Spleen (tissue), 11 donors: ENCODE results near the gene RSAD2. TPM values are rescaled to one million over a fixed set of nuclear protein-coding genes. Genes with fewer than 3 reads are reported as not detected.
"Not testable (repeated sequence)": the region's sequence is repeated elsewhere in the genome, so short reads cannot be mapped to it uniquely, and the experiment has no call there.

Source experiments
- DNase-seq: peaks from one replicate; pipeline ENCODE4 v3.0.0-alpha.2; 2020
- H3K27ac ChIP-seq, 8 donors: fragments of 200-600 bp; sonication (generic) in 7 of 8; 1 replicate in 4 of 8; 2 replicates in 4 of 8; pipeline versions ENCODE4 v1.5.0 to v1.8.0; 2016 to 2021; ENCODE audit warnings: inconsistent platforms in 4 of 8, mild to moderate bottlenecking in 4 of 8, moderate library complexity in 1 of 8
- H3K27me3 ChIP-seq, 7 donors: fragments of 200-600 bp; sonication (generic) in 6 of 7; replicated peaks in 1 of 7; 1 replicate in 4 of 7; 2 replicates in 3 of 7; pipeline versions ENCODE4 v1.5.0 to v1.8.0; 2016 to 2021; ENCODE audit warnings: inconsistent platforms in 3 of 7, mild to moderate bottlenecking in 1 of 7
- H3K36me3 ChIP-seq, 6 donors: fragments of 200-600 bp; sonication (generic) in 5 of 6; 1 replicate in 4 of 6; 2 replicates in 2 of 6; pipeline versions ENCODE4 v1.5.0 to v1.8.0; 2016 to 2021; ENCODE audit warnings: inconsistent platforms in 2 of 6
- H3K4me1 ChIP-seq, 6 donors: fragments of 200-600 bp; sonication (generic) in 5 of 6; 1 replicate in 3 of 6; 2 replicates in 3 of 6; pipeline versions ENCODE4 v1.5.0 to v1.8.0; 2016 to 2021; ENCODE audit warnings: inconsistent platforms in 3 of 6
- H3K4me3 ChIP-seq, 8 donors: fragments of 200-600 bp; sonication (generic) in 7 of 8; 1 replicate in 4 of 8; 2 replicates in 4 of 8; pipeline versions ENCODE4 v1.5.0 to v1.8.0; 2016 to 2021; ENCODE audit warnings: inconsistent platforms in 4 of 8, mild to moderate bottlenecking in 4 of 8, moderate library complexity in 2 of 8
- H3K9me3 ChIP-seq, 8 donors: fragments of 200-600 bp; sonication (generic) in 7 of 8; 1 replicate in 4 of 8; 2 replicates in 4 of 8; pipeline versions ENCODE4 v1.5.0 to v1.8.0; 2016 to 2021; ENCODE audit warnings: inconsistent platforms in 4 of 8
- POLR2A ChIP-seq, 3 donors: fragments of 450-650 bp; IDR thresholded peaks; one replicate each; pipeline ENCODE4 v1.5.1; 2017; ENCODE audit warnings: antibody characterized with exemption in 3 of 3, mild to moderate bottlenecking in 1 of 3
- POLR2AphosphoS5 ChIP-seq, 3 donors: sonication (generic); formaldehyde crosslinking; IDR thresholded peaks; one replicate each; pipeline ENCODE4 v1.5.1; 2017; ENCODE audit warnings: antibody characterized with exemption in 3 of 3
- WGBS, 5 donors: extraction: QIAGEN DNeasy Blood & Tissue Kit in 3 of 5; methylation state at CpG; one replicate each; pipeline versions ENCODE4 v1.1.5 to v1.1.7; 2013 to 2018; 5-methylcytosine and 5-hydroxymethylcytosine counted together
- intact Hi-C: fragments of 100-400 bp; cut with DNase I; formaldehyde crosslinking; loops from one replicate; pipeline ENCODE4 v1.15.0; 2023; ENCODE audit warnings: low total_unique reads
- polyA plus RNA-seq, 3 donors: library from polyadenylated mRNA; stranded (reverse); fragments of 200-250 nt; gene quantifications; one replicate each; pipeline ENCODE4 v1.2.1, GENCODE V29; 2013
- total RNA-seq, 7 donors: library from RNA; depleted of rRNA in 3 of 7; stranded (reverse); fragments of >200 nt in 3 of 7; fragmentation: NEBNext Ultra II Directional in 4 of 7; extraction: Animal tissue kit (Norgen Biotek cat#: 25700) in 4 of 7; gene quantifications; one replicate each; pipeline versions ENCODE4 v1.1.0 to v1.2.1, GENCODE V29; 2016 to 2021
- TF ChIP-seq, protein P1 (sequence below), 11 experiments: fragments of 200-600 bp in 7 of 11; fragments of 450-650 bp in 4 of 11; sonication (generic) in 4 of 11; IDR thresholded peaks in 8 of 11; conservative IDR thresholded peaks in 3 of 11; 1 replicate in 7 of 11; 2 replicates in 4 of 11; pipeline versions ENCODE4 v1.4.0 to v1.8.0; 2016 to 2021; ENCODE audit warnings: antibody characterized with exemption in 11 of 11, inconsistent platforms in 4 of 11, mild to moderate bottlenecking in 1 of 11
- donor health status: healthy with polysubstance abuse.
- donor health status: DM: no; HTN: no; CAD: no; lungs with moderate emphysema.
- donor health status: DM: no; HTN: no; CAD: no.
- donor health status: Bipolar disorder and iron deficiency.
- donor health status: healthy.
- donor health status: DM: no; HTN: no; CAD: no.
- donor health status: DM: yes; HTN: yes; CAD: no.

RSAD2 gene
- total and polyA plus RNA-seq, 10 donors = 2.1 to 18.6 (median 9.0) TPM

- no peak for TF ChIP-seq POLR2AphosphoS5 (IDR thresholded peaks at IDR 0.05)
- Histone ChIP-seq H3K9me3 (peaks cover 0 to 6% (median 0%) of the 10 kb centered on the region in 8 donors), H3K4me1 (peaks cover 2 to 83% (median 46%) of the 10 kb centered on the region in 6 donors), H3K4me3 (no peak overlapping the region), H3K27me3 (no peaks in the 10 kb centered on the region), H3K36me3 (no peaks in the 10 kb centered on the region), H3K27ac (peak overlapping the region in 6 of 8 donors; percentile 5 to 61 (median 39))
- DNase-seq = no peak
- WGBS, 5 donors = 47 to 64% (median 61%) methylated on average over 11 of the region's 11 CpGs
- intact Hi-C loops = no loop called here
Measured at GRCh38 chr2:6934758-6935651, 57.4 kb downstream of the RSAD2 start.

DNA sequence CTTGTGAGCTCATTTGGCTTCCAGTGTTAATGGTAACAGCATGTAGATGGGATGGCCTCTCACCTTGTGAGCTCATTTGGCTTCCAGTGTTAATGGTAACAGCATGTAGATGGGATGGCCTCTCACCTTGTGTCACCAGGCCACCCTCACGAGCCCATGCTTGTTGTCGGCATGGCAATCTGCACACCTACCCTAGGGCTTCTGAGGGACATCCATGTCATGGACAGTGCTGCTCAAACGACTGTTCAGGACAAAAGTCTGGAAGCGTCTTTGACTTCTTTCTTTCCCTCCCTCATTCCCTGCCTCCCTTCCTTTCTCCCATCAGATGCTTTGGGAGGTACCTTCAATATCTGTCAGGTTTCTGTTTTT is 58.1 kb downstream of the RSAD2 start:
- H3K4me3 ChIP-seq, intact Hi-C loops, H3K27me3 ChIP-seq, H3K9me3 ChIP-seq, H3K36me3 ChIP-seq, DNase-seq: not testable (repeated sequence)
- Histone ChIP-seq H3K27ac (peak overlapping the region in 1 of 8 donors; percentile 61), H3K4me1 (peaks cover 2 to 83% (median 40%) of the 10 kb centered on the region in 6 donors)
- 86 to 94% (median 91%) methylated on average over 4 of the region's 4 CpGs for WGBS, 5 donors

- H3K4me1 ChIP-seq = peaks cover 2 to 80% (median 28%) of the 10 kb centered on the region in 6 donors
- TF ChIP-seq, protein P1, sequence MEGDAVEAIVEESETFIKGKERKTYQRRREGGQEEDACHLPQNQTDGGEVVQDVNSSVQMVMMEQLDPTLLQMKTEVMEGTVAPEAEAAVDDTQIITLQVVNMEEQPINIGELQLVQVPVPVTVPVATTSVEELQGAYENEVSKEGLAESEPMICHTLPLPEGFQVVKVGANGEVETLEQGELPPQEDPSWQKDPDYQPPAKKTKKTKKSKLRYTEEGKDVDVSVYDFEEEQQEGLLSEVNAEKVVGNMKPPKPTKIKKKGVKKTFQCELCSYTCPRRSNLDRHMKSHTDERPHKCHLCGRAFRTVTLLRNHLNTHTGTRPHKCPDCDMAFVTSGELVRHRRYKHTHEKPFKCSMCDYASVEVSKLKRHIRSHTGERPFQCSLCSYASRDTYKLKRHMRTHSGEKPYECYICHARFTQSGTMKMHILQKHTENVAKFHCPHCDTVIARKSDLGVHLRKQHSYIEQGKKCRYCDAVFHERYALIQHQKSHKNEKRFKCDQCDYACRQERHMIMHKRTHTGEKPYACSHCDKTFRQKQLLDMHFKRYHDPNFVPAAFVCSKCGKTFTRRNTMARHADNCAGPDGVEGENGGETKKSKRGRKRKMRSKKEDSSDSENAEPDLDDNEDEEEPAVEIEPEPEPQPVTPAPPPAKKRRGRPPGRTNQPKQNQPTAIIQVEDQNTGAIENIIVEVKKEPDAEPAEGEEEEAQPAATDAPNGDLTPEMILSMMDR (IDR thresholded peaks at IDR 0.05 in 8 of 11, conservative IDR thresholded peaks at IDR 0.05 in 3 of 11) = no peak
- no peak for TF ChIP-seq POLR2A (IDR thresholded peaks at IDR 0.05)
- no peak for TF ChIP-seq POLR2AphosphoS5 (IDR thresholded peaks at IDR 0.05)
- WGBS, 5 donors = 72 to 100% (median 93%) methylated on average over 2 of the region's 2 CpGs
- peaks cover 0 to 16% (median 7%) of the 10 kb centered on the region in 6 donors for H3K36me3 ChIP-seq
- intact Hi-C loops = no loop called here
- no peak overlapping the region for H3K4me3 ChIP-seq
- H3K27ac ChIP-seq = no peak overlapping the region
- DNase-seq = no peak
- H3K27me3 ChIP-seq = no peaks in the 10 kb centered on the region
- H3K9me3 ChIP-seq = peaks cover 0 to 1% (median 0%) of the 10 kb centered on the region in 8 donors
Measured at GRCh38 chr2:6937157-6937556, 59.6 kb downstream of the RSAD2 start.

- 69 to 92% (median 77%) methylated on average over 4 of the region's 4 CpGs for WGBS, 5 donors
- H3K4me3 ChIP-seq = no peak overlapping the region
- no peak overlapping the region for H3K27ac ChIP-seq
- TF ChIP-seq, protein P1 (IDR thresholded peaks at IDR 0.05 in 8 of 11, conservative IDR thresholded peaks at IDR 0.05 in 3 of 11) = no peak
- TF ChIP-seq POLR2A (IDR thresholded peaks at IDR 0.05) = no peak
- no peak for TF ChIP-seq POLR2AphosphoS5 (IDR thresholded peaks at IDR 0.05)
- H3K27me3 ChIP-seq = no peaks in the 10 kb centered on the region
- DNase-seq = no peak
- intact Hi-C loops = no loop called here
- peaks cover 2 to 76% (median 28%) of the 10 kb centered on the region in 6 donors for H3K4me1 ChIP-seq
- no peaks in the 10 kb centered on the region for H3K9me3 ChIP-seq
- H3K36me3 ChIP-seq = peaks cover 0 to 20% (median 7%) of the 10 kb centered on the region in 6 donors
Measured at GRCh38 chr2:6937582-6937981, 60.0 kb downstream of the RSAD2 start.

DNA sequence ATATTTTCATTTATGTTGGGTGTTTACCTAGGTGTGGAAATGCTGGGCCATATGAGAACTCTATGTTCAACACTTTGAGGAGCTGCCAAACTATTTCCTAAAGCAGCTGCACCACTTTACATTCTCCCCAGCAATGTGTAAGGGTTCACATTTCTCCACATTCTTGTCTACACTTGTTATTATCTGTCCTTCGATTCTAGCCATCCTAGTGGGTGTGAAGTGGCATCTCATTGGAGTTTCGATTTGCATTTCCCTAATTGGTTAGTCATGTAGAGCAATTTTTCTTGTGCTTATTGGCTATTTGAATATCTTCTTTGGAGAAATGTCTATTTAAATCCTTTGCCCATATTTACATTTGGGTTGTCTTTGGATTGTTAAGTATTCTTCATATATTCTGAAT is 61.5 kb downstream of the RSAD2 start:
- TF ChIP-seq, protein P1 (IDR thresholded peaks at IDR 0.05 in 8 of 11, conservative IDR thresholded peaks at IDR 0.05 in 3 of 11) = no peak
- no peak for TF ChIP-seq POLR2A (IDR thresholded peaks at IDR 0.05)
- TF ChIP-seq POLR2AphosphoS5 (IDR thresholded peaks at IDR 0.05) = no peak
- H3K4me3 ChIP-seq = no peak overlapping the region

More for the DNA sequence above, 61.5 kb downstream of the RSAD2 start:
- Histone ChIP-seq H3K27ac (no peak overlapping the region), H3K9me3 (no peaks in the 10 kb centered on the region), H3K27me3 (no peaks in the 10 kb centered on the region), H3K36me3 (peaks cover 0 to 35% (median 13%) of the 10 kb centered on the region in 6 donors), H3K4me1 (peaks cover 0 to 65% (median 26%) of the 10 kb centered on the region in 6 donors)
- WGBS, 5 donors = 71 to 92% (median 89%) methylated on average over 2 of the region's 2 CpGs
- intact Hi-C loops = no loop called here
- no peak for DNase-seq
